MCF 10A (cell line): ENCODE data around the gene CLECL1. TPM values are rescaled to one million over a fixed set of nuclear protein-coding genes. Genes with fewer than 3 reads are reported as not detected.
A peak's percentile ranks its signal among the peaks of the same experiment; 100 is the strongest.

Source experiments
- BruUV-seq: library from RNA; stranded (reverse); fragments of 400-500 nt; replicated peaks from 2 replicates; lab custom pipeline; 2021; lab: Mats Ljungman, UMichigan
- CTCF ChIA-PET: fragments of 300-600 bp; sonication (Branson Sonifier 250); formaldehyde crosslinking; extraction: SDS; loops from one replicate; lab custom pipeline; 2021; ENCODE audit warnings: antibody characterized with exemption, inconsistent platforms; lab: Yijun Ruan, JAX
- POLR2A ChIA-PET: fragments of 300-600, 350-650 bp; sonication (Branson Sonifier 250); formaldehyde crosslinking; extraction: SDS; loops from one replicate; lab custom pipeline; 2020; ENCODE audit warnings: antibody characterized with exemption, inconsistent platforms; lab: Yijun Ruan, JAX
- DNase-seq: peaks from one replicate; pipeline ENCODE4 v3.0.0-alpha.2; 2018; ENCODE audit not compliant: unreplicated experiment
- H3K27ac Mint-ChIP-seq: one replicate; pipeline ENCODE4 v1.8.0; 2022; ENCODE audit warnings: mild to moderate bottlenecking, low read depth, mixed read lengths; ENCODE audit not compliant: unreplicated experiment
- H3K27me3 Mint-ChIP-seq: one replicate; pipeline ENCODE4 v1.8.0; 2022; ENCODE audit warnings: mixed read lengths; ENCODE audit not compliant: insufficient read depth, unreplicated experiment
- H3K36me3 Mint-ChIP-seq: one replicate; pipeline ENCODE4 v1.8.0; 2022; ENCODE audit warnings: mild to moderate bottlenecking, moderate library complexity, mixed read lengths; ENCODE audit not compliant: insufficient read depth, unreplicated experiment
- H3K4me1 Mint-ChIP-seq: one replicate; pipeline ENCODE4 v1.8.0; 2022; ENCODE audit warnings: mixed read lengths; ENCODE audit not compliant: insufficient read depth, unreplicated experiment
- H3K4me3 Mint-ChIP-seq: one replicate; pipeline ENCODE4 v1.8.0; 2022; ENCODE audit warnings: mild to moderate bottlenecking, moderate library complexity, mixed read lengths; ENCODE audit not compliant: unreplicated experiment
- H3K9me3 Mint-ChIP-seq: one replicate; pipeline ENCODE4 v1.8.0; 2022; ENCODE audit warnings: mixed read lengths; ENCODE audit not compliant: unreplicated experiment
- intact Hi-C: fragments of 100-400 bp; cut with micrococcal nuclease; formaldehyde crosslinking; loops from 2 replicates; pipeline ENCODE4 v1.14.1; 2022
- total RNA-seq: library from RNA; stranded (reverse); gene quantifications from 2 replicates; pipeline ENCODE4 v1.2.3, GENCODE V29; 2022
- TF ChIP-seq, protein P1 (sequence below): fragments of 200-600 bp; IDR thresholded peaks from one replicate; pipeline ENCODE4 v1.8.0; 2022; ENCODE audit warnings: antibody characterized with exemption, mild to moderate bottlenecking; ENCODE audit not compliant: unreplicated experiment

The CLECL1 gene
- total RNA-seq, 1 experiment from 2014 or later, result not detected

DNA sequence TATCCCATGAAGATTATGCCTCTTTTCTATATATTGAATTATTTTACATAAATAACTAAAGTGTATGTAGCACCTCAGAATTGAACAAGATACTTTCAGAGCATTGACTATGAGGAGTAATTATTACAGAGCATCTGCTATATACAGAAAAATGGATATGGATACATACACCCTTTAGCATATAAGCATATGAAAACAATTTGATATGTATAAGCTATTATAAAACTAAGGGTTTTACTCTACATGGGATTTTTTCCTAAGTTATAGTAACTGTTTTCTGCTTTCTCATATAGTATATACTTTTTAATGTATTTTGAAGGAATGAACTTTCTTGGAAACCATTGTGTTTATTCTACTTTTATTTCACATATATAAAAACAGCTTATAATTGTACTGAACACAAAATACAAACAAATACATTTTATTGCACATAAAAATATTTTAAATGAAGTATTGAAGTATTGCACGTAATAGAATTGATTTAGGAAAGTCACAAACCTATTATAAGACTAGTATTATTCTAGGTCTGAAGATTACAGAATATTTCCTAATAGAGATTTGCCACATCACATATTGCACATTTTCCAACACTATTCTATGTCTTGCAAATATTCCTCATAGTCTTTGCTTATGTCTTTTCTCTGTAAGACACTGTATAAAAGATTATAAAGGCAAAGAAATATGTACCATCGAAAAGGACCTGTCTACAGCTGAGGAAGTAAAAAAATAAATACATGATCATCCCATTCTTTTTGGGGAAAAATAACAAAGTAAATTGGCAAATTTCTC is 19.4 kb upstream of the CLECL1 start:
- no peaks in the 10 kb centered on the region for H3K9me3 Mint-ChIP-seq
- no TSS peak for BruUV-seq
- CTCF ChIA-PET, result interaction anchor here (0.6 to 6.5 kb wide), 19 partner anchors 8 to 426 kb away, joined by 3 to 76 read pairs (median 8); partner anchors contain the start of genes CD69 and CLEC12B
- no peaks in the 10 kb centered on the region for H3K36me3 Mint-ChIP-seq
- POLR2A ChIA-PET, result no interaction called here
- intact Hi-C loops, result loop anchor here (10.0 kb wide), 1 partner anchor 252 kb away; no protein-coding TSS in a partner anchor
- TF ChIP-seq, protein P1, sequence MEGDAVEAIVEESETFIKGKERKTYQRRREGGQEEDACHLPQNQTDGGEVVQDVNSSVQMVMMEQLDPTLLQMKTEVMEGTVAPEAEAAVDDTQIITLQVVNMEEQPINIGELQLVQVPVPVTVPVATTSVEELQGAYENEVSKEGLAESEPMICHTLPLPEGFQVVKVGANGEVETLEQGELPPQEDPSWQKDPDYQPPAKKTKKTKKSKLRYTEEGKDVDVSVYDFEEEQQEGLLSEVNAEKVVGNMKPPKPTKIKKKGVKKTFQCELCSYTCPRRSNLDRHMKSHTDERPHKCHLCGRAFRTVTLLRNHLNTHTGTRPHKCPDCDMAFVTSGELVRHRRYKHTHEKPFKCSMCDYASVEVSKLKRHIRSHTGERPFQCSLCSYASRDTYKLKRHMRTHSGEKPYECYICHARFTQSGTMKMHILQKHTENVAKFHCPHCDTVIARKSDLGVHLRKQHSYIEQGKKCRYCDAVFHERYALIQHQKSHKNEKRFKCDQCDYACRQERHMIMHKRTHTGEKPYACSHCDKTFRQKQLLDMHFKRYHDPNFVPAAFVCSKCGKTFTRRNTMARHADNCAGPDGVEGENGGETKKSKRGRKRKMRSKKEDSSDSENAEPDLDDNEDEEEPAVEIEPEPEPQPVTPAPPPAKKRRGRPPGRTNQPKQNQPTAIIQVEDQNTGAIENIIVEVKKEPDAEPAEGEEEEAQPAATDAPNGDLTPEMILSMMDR, result no peak
- peaks cover 39% of the 10 kb centered on the region for H3K27me3 Mint-ChIP-seq
- H3K4me3 Mint-ChIP-seq, result no peak overlapping the region
- DNase-seq, result no peak
- H3K27ac Mint-ChIP-seq, result no peak overlapping the region
- H3K4me1 Mint-ChIP-seq, result no peaks in the 10 kb centered on the region

DNA sequence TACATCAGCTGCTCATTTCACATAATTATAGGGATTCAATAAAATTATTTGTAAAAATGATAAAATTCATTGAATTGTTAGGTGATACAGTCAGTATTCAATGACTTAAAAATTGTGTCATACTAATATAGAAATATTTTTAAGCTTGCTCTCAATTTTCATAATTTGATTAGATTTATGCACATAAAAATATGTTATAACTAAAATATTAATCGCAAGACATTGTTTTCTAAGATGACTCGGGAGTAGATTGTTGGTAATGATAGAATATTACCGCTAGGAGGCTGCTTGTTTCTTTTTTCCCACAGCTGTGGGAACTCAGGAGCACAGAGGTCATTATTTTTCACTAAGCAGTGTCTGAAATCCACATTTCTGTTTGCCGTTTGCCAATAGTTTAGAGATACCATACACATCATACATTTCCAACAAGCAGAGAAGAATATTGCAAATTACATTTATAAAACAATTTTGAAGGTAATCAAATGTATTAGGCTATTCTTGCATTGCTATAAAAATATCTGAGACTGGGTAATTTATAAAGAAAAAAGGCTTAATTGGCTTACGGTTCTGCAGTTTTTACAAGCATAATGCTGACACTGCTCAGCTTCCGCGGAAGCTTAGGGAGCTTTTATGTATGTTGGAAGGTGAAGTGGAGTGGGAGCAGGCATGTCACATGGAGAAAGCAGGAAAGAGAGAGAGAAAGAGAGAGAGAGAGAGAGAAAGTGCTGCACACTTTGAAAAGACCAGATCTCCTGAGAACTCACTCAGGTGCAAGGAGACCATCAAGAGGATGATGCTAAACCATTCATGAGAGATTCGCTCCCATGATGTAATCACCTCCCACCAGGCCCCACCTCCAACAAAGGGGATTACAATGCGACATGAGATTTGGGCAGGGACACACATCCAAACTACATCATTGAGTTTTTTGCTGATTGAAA is 18.6 kb upstream of the CLECL1 start:
- no TSS peak for BruUV-seq
- intact Hi-C loops, result loop anchor here (10.0 kb wide), 1 partner anchor 253 kb away; no protein-coding TSS in a partner anchor
- ChIA-PET CTCF (interaction anchor here (0.6 to 6.5 kb wide), 72 partner anchors 9 to 1280 kb away, joined by 3 to 76 read pairs (median 5); partner anchors contain the start of genes CD69, CLEC12B, CLEC2A and CLEC2B), POLR2A (interaction anchor here (0.5 to 1.1 kb wide), 5 partner anchors 9 to 748 kb away, joined by 3 to 4 read pairs (median 3); no protein-coding TSS in a partner anchor)
- Mint-ChIP-seq H3K9me3 (no peaks in the 10 kb centered on the region), H3K4me3 (no peak overlapping the region), H3K4me1 (no peaks in the 10 kb centered on the region), H3K27me3 (peaks cover 35% of the 10 kb centered on the region), H3K36me3 (no peaks in the 10 kb centered on the region), H3K27ac (no peak overlapping the region)
- peak; percentile 23 for DNase-seq
- TF ChIP-seq, protein P1, result no peak

DNA sequence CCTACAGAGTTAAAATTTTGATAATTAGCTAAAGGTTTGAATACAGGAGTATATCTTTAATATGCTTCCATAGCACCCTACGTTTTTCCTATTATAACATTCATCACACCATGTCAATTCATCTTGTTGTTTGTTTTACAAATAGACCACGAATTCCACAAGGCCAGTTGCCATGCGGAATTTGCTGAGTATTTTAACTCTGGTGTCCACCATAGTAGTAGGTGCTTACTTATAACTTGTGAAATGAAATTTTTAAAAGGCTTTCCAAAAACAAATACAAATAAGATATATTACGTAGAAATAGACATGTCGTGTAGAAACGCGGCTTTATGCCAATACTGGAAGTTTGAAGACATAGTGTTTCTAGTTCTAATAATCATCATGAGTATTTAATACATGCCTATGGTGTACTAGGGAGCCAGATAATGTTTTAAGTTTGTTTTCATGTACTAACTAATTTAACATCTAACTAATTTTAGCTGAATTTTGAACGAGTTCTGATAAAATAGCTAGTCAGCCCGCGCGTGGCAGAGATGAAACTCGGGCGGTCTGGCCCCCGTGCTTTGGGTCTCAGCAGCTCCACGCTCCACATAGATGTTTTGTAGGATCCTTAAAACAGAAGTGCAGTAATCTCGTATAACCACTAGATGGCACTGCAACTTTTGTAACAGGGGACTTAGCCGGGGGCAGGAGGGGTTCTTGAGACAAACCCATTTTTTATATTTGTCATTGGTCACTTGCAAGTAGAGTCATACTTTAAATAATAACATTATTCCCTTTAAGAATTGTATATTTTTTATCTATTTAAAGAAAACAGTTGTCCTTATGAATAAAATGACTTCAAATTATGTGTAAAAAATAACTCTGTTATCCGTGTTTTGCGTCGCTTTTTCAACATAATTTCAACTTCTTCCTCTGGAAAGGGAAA is 17.6 kb upstream of the CLECL1 start:
- ChIA-PET POLR2A (interaction anchor here (0.6 to 1.1 kb wide), 7 partner anchors 8 to 749 kb away, joined by 3 to 4 read pairs (median 3); no protein-coding TSS in a partner anchor), CTCF (interaction anchor here (0.6 to 6.5 kb wide), 97 partner anchors 8 to 838 kb away, joined by 3 to 76 read pairs (median 4); partner anchors contain the start of genes CD69, CLEC12B, CLEC2A and CLEC2B)
- no peak overlapping the region for H3K4me3 Mint-ChIP-seq
- intact Hi-C loops, result loop anchor here (1.0 to 10.0 kb wide), 2 partner anchors 175 to 254 kb away; no protein-coding TSS in a partner anchor
- peaks cover 32% of the 10 kb centered on the region for H3K27me3 Mint-ChIP-seq
- no peaks in the 10 kb centered on the region for H3K4me1 Mint-ChIP-seq
- TF ChIP-seq, protein P1, result peak; percentile 71
- no TSS peak for BruUV-seq
- no peaks in the 10 kb centered on the region for H3K9me3 Mint-ChIP-seq
- DNase-seq, result peak; percentile 70
- no peak overlapping the region for H3K27ac Mint-ChIP-seq
- no peaks in the 10 kb centered on the region for H3K36me3 Mint-ChIP-seq
